K562 (cell line): Measurements from ENCODE around the gene MTA1. TPM values are rescaled to one million over a fixed set of nuclear protein-coding genes. Genes with fewer than 3 reads are reported as not detected.

Experiments used
- AFF4 ChIP-seq: sonication (generic); formaldehyde crosslinking; IDR thresholded peaks from 2 replicates; pipeline ENCODE4 v1.8.0; 2023; ENCODE audit warnings: mild to moderate bottlenecking, missing genetic modification reagents
- BACH1 ChIP-seq: fragments of 200-800 bp; sonication (Bioruptor generic); IDR thresholded peaks from 2 replicates; pipeline ENCODE4 v1.6.1; 2016; ENCODE audit warnings: missing genetic modification characterization, missing compliant biosample characterization
- CXXC5 ChIP-seq: fragments of 250-450 bp; sonication (Bioruptor Pico); IDR thresholded peaks from 2 replicates; pipeline ENCODE4 v1.8.0; 2022; ENCODE audit warnings: inconsistent platforms, mild to moderate bottlenecking, moderate library complexity
- ESRRB ChIP-seq: fragments of 250-450 bp; sonication (Bioruptor Pico); IDR thresholded peaks from 2 replicates; pipeline ENCODE4 v1.5.0; 2020; ENCODE audit warnings: mild to moderate bottlenecking, moderate library complexity, borderline replicate concordance
- GATAD2B ChIP-seq: fragments of 450-650 bp; IDR thresholded peaks from 2 replicates; pipeline ENCODE4 v1.6.1; 2017; ENCODE audit warnings: mild to moderate bottlenecking, borderline replicate concordance
- MAZ ChIP-seq, 2 experiments: fragments of 450-650 bp in 1 of 2; sonication (generic) in 1 of 2; formaldehyde crosslinking; IDR thresholded peaks in 1 of 2; conservative IDR thresholded peaks in 1 of 2; 2 replicates each; pipeline versions ENCODE4 v1.4.0 to v1.5.0; 2020; ENCODE audit warnings: mild to moderate bottlenecking in 1 of 2, missing genetic modification reagents in 1 of 2
- NR1H2 ChIP-seq: sonication (generic); formaldehyde crosslinking; IDR thresholded peaks from 2 replicates; pipeline ENCODE4 v1.4.0; 2020; ENCODE audit warnings: mild to moderate bottlenecking, missing genetic modification reagents
- PBX2 ChIP-seq, 2 experiments: IDR thresholded peaks in 1 of 2; conservative IDR thresholded peaks in 1 of 2; 2 replicates each; pipeline ENCODE4 v1.6.1; 2016; ENCODE audit warnings: low read depth in 2 of 2, mild to moderate bottlenecking in 1 of 2, missing compliant biosample characterization in 1 of 2, missing genetic modification characterization in 1 of 2, moderate library complexity in 1 of 2
- PREB ChIP-seq: sonication (generic); formaldehyde crosslinking; IDR thresholded peaks from 2 replicates; pipeline ENCODE4 v1.8.1; 2023; ENCODE audit warnings: mild to moderate bottlenecking, missing genetic modification reagents
- SMARCE1 ChIP-seq: fragments of 450-650 bp; IDR thresholded peaks from 2 replicates; pipeline ENCODE4 v1.7.1; 2016; ENCODE audit warnings: mild to moderate bottlenecking
- SP1 ChIP-seq: sonication (generic); formaldehyde crosslinking; IDR thresholded peaks from 2 replicates; pipeline ENCODE4 v1.8.1; 2022; ENCODE audit warnings: mild to moderate bottlenecking, missing genetic modification reagents
- SP2 ChIP-seq: IDR thresholded peaks from 2 replicates; pipeline ENCODE4 v1.6.1; 2011; ENCODE audit warnings: mild to moderate bottlenecking, low read depth, low read length, moderate library complexity; ENCODE audit not compliant: poor library complexity, severe bottlenecking; ENCODE audit errors: extremely low read depth
- TAF7 ChIP-seq: fragments of 450-650 bp; IDR thresholded peaks from 2 replicates; pipeline ENCODE4 v1.6.1; 2016; ENCODE audit warnings: missing genetic modification characterization, missing compliant biosample characterization
- ZBTB26 ChIP-seq: fragments of 450-650 bp; formaldehyde crosslinking; IDR thresholded peaks from 2 replicates; pipeline ENCODE4 v1.4.0; 2022; ENCODE audit warnings: missing genetic modification characterization
- ZNF589 ChIP-seq: fragments of 200-800 bp; sonication (Bioruptor generic); IDR thresholded peaks from 2 replicates; pipeline ENCODE4 v1.6.1; 2016; ENCODE audit warnings: low read depth, missing genetic modification characterization, missing compliant biosample characterization
- polyA plus RNA-seq, 8 experiments: library from polyadenylated mRNA; depleted of rRNA in 4 of 8; stranded (reverse) in 5 of 8; unstranded in 3 of 8; fragments of >200 nt; fragmentation: Nextera tagmentation in 2 of 8; fragmentation: Illumina TruSeq in 1 of 8; extraction: Ambion mirVana in 2 of 8; extraction: Trizol in 1 of 8; gene quantifications; 2 replicates each; pipeline versions ENCODE4 v1.2.1 to v1.2.3, GENCODE V29; 2011 to 2014; ENCODE audit warnings: inconsistent platforms in 1 of 8, missing spikeins in 1 of 8
- total RNA-seq, 7 experiments: library from RNA; depleted of rRNA in 6 of 7; stranded (reverse); fragments of >200 nt in 6 of 7; fragmentation: Illumina TruSeq in 2 of 7; extraction: Trizol in 2 of 7; gene quantifications; 2 replicates each; pipeline versions ENCODE4 v1.2.1 to v1.2.3, GENCODE V29; 2011 to 2021; ENCODE audit warnings: low replicate concordance in 1 of 7

MTA1 gene
- total and polyA plus RNA-seq, 9 of the 15 experiments (the other 6 are each of a cell fraction or from before 2014, with no cell fraction given): 0.13 to 118 (median 32.3) TPM

GRCh38 chr14:105490572-105491365, 71.1 kb downstream of the MTA1 start, which contains the start of gene TEDC1 (continued):
- no peak for TF ChIP-seq AFF4 (CRISPR knock-in tag)
- no peak for TF ChIP-seq PREB
- no peak for TF ChIP-seq SMARCE1
- TF ChIP-seq ZBTB26 (CRISPR knock-in tag): 0 out of 2 replicates have a peak, but pooled peaks have one; percentile 36
- TF ChIP-seq ESRRB (CRISPR knock-in tag): no peak
- peak; percentile 89 for TF ChIP-seq GATAD2B
- TF ChIP-seq NR1H2: no peak
- TF ChIP-seq ZNF589 (CRISPR knock-in tag): peak; percentile 96
- TF ChIP-seq MAZ (CRISPR knock-in tag; conservative IDR thresholded peaks at IDR 0.05 in 1 of 2, IDR thresholded peaks at IDR 0.05 in 1 of 2): peak; percentile 61 to 69; a peak in 2 of 4 replicates
- TF ChIP-seq SP2: peak; percentile 65
- peak; percentile 89 for TF ChIP-seq CXXC5 (CRISPR knock-in tag)
- no peak for TF ChIP-seq TAF7
- peak; percentile 88 for TF ChIP-seq SP1 (CRISPR knock-in tag)
- TF ChIP-seq PBX2 (CRISPR knock-in tag; IDR thresholded peaks at IDR 0.05; ENCODE audit: low read depth): no peak
- TF ChIP-seq PBX2 (tag; conservative IDR thresholded peaks at IDR 0.05; ENCODE audit: low read depth): no peak
- peak; percentile 37; the same call in 1 of the 2 replicates for TF ChIP-seq BACH1 (tag)
